DOHH2 (cell line): ENCODE data around the gene SMU1.

ENCODE experiments used
- EZH2phosphoT487 ChIP-seq: fragments of 200-600 bp; sonication (generic); IDR thresholded peaks from 2 replicates; pipeline ENCODE4 v1.6.1; 2017; ENCODE audit warnings: borderline replicate concordance, mild to moderate bottlenecking, antibody characterized with exemption, low read length, moderate library complexity, mixed read lengths
- TF ChIP-seq, protein P1 (sequence below): fragments of 200-600 bp; sonication (generic); IDR thresholded peaks from one replicate; pipeline ENCODE4 v1.5.1; 2014; ENCODE audit warnings: antibody characterized with exemption, mild to moderate bottlenecking, low read depth, low read length; ENCODE audit not compliant: poor library complexity, severe bottlenecking

DNA sequence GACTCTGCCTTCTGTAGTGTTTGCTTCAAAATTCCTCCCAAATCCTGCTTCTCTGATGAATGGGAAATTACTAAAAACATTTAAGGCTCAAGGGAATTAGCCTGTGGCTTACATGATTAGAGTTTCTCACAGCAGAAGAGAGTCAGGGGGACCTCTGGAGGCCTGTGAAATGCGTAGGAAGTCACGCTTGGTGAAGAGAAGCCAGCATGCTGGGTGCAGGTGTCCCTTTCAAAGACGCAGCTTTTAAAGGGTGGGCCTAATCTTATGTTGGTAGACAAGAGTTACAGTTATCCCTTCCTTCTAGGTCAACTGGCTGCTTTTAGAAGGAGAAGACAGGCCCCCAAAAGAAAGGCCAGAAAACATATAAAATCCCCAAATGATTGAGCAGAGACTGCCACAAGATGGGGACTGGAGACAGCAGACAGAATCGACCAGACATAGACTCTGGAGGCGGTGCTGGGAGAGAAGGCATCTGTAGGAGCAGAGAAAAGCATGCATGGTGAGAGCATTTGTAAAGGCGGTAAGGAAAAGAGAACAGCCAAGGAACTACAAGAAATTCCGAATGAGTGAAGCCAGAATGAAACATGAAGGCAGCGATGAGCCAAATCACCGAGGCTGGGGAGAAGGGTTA is 48.4 kb upstream of the SMU1 start:
- TF ChIP-seq, protein P1, sequence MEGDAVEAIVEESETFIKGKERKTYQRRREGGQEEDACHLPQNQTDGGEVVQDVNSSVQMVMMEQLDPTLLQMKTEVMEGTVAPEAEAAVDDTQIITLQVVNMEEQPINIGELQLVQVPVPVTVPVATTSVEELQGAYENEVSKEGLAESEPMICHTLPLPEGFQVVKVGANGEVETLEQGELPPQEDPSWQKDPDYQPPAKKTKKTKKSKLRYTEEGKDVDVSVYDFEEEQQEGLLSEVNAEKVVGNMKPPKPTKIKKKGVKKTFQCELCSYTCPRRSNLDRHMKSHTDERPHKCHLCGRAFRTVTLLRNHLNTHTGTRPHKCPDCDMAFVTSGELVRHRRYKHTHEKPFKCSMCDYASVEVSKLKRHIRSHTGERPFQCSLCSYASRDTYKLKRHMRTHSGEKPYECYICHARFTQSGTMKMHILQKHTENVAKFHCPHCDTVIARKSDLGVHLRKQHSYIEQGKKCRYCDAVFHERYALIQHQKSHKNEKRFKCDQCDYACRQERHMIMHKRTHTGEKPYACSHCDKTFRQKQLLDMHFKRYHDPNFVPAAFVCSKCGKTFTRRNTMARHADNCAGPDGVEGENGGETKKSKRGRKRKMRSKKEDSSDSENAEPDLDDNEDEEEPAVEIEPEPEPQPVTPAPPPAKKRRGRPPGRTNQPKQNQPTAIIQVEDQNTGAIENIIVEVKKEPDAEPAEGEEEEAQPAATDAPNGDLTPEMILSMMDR = no peak
- no peak for TF ChIP-seq EZH2phosphoT487
